ENCODE results near the gene GRK6. TPM values are rescaled to one million over a fixed set of nuclear protein-coding genes. Genes with fewer than 3 reads are reported as not detected.

The GRK6 gene
- polyA plus RNA-seq, 4 donors, result 20.4 to 29.2 (median 23.0) TPM

DNA sequence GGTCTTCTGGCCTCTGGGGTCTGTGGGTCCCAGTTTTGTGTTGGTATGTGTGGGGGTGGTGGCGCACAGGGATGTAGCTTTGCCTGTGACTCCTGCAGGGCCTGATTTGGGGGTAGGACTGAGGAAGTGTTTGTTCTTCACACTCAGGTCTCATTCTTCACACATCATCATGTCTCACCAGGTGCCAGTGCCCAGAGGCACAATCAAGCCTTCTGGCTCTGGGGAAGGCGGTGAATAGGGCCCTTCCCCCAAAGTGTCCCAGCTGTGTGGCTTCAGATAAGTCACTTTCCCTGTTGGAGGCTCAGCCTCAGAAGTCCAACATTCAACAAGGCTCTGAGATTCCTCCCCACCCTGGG is 41.8 kb downstream of the GRK6 start:
- no peak for DNase-seq (ENCODE audit: low read depth in 4 of 4, low spot score in 3 of 4)

GRCh38 chr5:177468685-177469628 is 42.5 kb downstream of the GRK6 start:
- DNase-seq (ENCODE audit: low read depth in 4 of 4, low spot score in 3 of 4), result no peak

GRCh38 chr5:177469750-177470525 is 43.5 kb downstream of the GRK6 start:
- DNase-seq (ENCODE audit: low read depth in 4 of 4, low spot score in 3 of 4), result no peak

- DNase-seq (ENCODE audit: low read depth in 4 of 4, low spot score in 3 of 4), result no peak
Measured at GRCh38 chr5:177470759-177471536, 44.5 kb downstream of the GRK6 start.

DNA sequence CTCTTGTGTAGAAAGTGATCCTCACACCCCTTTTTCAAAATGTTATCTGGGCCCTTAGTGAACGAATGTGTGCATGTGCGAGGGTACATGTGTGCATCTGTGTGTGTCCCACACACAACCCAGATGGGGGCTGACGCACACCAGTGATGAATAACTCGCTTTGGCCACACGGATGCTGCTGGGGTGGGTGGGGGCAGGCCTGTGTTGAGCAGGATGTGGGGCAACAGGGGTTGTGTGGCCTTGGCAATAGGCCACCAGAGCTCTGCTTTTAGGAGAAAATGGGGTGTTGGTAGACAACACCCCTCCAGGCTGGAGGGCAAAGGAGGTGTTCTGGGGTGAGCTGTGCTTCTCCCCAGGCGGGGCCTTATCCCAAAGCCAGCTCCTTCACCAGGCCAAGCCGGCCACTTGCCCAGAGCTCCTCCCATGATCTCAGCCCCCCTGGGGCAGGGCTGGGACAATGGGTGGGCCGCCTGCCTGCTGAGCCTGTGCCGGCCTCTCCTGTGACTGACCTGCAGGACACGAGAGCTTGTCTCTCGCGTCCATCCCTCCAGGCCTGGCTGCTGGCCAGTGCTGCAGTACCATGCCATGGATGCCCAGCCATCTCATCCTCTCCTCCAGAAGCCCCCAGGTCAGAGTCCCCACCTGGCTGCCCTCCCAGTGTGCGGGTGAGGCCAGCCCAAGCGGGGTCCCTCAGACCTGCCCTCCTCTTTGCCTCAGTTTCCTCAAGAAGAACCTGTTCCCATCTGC is 45.3 kb downstream of the GRK6 start:
- no peak for DNase-seq (ENCODE audit: low read depth in 4 of 4, low spot score in 3 of 4)

- DNase-seq (ENCODE audit: low read depth in 4 of 4, low spot score in 3 of 4), result no peak
Measured at GRCh38 chr5:177472460-177473442, 46.3 kb downstream of the GRK6 start.

- peak in 1 of 4 donors; percentile 58 for DNase-seq (ENCODE audit: low read depth in 4 of 4, low spot score in 3 of 4)
Measured at GRCh38 chr5:177473443-177474001, 47.0 kb downstream of the GRK6 start, which contains the start of gene DBN1. TSS of gene DBN1 (minus strand) at chr5:177473634. CDS start at chr5:177473521, 113 bp downstream.

- DNase-seq (ENCODE audit: low read depth in 4 of 4, low spot score in 3 of 4), result no peak
Measured at GRCh38 chr5:177474002-177474476, 47.6 kb downstream of the GRK6 start.

DNA sequence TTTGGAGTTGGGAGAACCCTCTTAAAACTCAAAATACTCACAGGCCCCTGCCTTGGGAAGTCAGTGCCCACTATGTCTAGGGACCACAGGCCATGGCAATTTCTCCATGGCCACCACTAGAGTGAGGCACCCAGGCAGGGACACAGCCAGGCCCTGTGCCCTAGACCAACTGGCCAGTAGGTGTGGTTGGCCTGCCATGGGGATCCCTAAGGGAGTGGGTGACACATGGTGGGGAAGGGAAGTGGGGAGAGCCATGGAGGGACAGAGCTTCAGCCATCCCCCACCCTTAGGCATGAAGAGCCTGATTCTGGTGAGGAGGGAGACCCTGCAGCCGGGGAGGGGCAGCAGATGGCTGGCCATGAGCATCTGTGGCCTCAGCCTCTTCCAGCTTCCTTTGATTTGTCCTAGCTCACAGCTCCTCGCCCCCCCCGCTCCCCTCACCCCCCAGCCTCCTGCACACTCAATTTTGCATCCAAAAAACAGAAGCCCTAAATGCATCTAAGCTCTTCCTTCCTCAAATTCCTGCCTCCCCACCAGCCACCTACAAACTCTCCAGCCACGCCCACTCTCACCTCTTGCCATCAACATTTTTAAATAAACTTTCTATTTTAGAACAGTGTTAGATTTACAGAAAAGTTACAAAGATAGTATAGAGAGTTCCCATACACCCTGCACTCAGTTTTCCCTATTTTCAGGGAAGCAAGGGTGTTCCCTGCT is 48.5 kb downstream of the GRK6 start:
- DNase-seq (ENCODE audit: low read depth in 4 of 4, low spot score in 3 of 4), result no peak

- DNase-seq (ENCODE audit: low read depth in 4 of 4, low spot score in 3 of 4), result no peak
Measured at GRCh38 chr5:177475563-177476427, 49.3 kb downstream of the GRK6 start.

GRCh38 chr5:177476531-177477233 is 50.2 kb downstream of the GRK6 start:
- no peak for DNase-seq (ENCODE audit: low read depth in 4 of 4, low spot score in 3 of 4)

DNA sequence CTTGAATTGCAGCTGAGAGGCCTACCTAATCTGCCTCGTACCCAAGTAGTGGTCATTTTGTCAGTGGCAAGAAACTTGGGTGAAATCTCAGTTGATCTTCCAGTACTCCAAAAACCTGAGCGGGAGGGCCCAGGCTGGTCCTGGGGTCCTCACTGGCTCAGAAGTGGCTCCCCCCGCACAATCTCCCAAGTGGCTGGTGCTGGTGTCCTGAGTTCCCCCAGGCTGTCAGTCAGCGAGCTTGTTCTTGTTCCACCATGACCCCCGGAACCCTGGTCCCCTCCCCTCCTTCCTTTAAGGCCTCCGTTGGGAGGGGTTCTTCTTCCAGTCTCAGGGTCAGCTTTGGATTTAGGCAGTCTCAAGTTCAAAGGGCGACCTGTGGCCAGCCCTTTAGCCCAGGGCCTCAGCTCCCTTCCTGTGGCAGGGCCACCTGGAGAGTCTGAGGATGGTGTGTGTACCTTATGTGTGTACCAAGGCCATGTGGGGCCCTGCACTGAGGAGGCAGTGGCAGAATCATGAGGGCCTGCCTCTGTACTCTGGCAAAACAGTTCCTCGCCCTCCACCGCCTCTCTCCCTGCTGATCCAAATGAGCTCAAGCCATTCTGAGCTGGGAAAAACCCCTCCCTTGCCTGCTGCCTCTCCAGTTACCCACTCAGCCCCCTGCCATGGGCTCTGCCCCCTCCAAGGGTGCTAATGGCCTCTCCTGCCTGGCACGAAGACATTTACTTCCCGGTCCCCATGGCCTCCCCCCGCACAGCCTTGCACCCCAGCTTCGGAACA is 51.4 kb downstream of the GRK6 start:
- DNase-seq (ENCODE audit: low read depth in 4 of 4, low spot score in 3 of 4), result no peak

DNA sequence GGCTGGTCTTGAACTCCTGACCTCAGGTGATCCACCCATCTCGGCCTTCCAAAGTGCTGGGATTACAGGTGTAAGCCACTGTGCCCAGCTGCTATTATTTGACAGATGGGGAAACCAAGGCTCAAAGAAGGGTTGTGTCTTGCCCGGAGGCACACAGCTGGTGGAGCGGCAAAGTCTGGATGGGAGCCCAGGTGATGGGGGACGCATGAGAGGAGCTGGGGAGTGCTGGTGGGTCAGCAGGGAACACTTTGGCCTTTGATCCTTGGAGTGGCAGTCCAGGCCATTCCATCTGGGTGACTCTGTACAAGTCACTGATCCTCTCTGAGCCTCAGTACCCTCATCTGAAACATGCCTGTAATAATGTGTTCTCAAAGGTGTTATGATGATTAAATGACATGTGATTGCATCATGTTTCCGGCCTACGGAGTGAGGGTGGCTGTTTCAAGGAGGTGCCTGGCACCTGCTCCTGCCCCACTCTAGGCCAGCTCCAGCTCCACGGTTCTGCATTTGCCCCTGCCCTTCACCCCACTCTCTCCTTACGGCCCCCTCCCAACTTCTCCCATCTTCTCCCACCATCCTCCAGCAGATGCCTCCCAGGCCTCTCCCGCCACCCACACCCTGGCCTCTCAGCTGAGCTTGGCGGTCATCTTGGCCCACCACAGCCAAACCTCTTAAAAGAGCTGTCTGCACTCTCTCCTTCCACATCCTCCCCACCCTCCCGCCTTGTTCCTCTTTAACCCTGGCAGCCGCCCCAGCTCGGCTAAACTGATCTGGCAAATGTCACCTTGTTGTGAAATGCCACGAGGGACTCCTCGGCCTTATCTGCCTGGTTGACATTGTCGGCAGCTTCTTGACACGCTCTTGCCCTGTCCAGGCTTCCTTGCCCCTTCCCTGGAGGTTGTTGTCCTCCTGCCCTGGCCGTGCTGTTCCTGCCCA is 52.5 kb downstream of the GRK6 start:
- DNase-seq (ENCODE audit: low read depth in 4 of 4, low spot score in 3 of 4), result no peak

GRCh38 chr5:177479774-177480173 is 53.3 kb downstream of the GRK6 start:
- DNase-seq (ENCODE audit: low read depth in 4 of 4, low spot score in 3 of 4), result no peak
